Mesodermal cell (in vitro differentiated cells): ENCODE measurements around the gene KANK2.
"Not testable (repeated sequence)": the region's sequence is repeated elsewhere in the genome, so short reads cannot be mapped to it uniquely, and the experiment has no call there.

Experiments
- H3K27ac ChIP-seq: 2 replicates; pipeline ENCODE4 v1.7.0; 2013; ENCODE audit warnings: mild to moderate bottlenecking, low read depth, low read length, moderate library complexity; ENCODE audit not compliant: severe bottlenecking
- H3K36me3 ChIP-seq: 2 replicates; pipeline ENCODE4 v1.7.1; 2013; ENCODE audit warnings: mild to moderate bottlenecking, low read length, moderate library complexity; ENCODE audit not compliant: control insufficient read depth, insufficient read depth
- H3K4me1 ChIP-seq: one replicate; pipeline ENCODE4 v1.7.1; 2013; ENCODE audit warnings: mild to moderate bottlenecking, low read length; ENCODE audit not compliant: insufficient read depth, control insufficient read depth, poor library complexity, severe bottlenecking
- H3K4me3 ChIP-seq: 2 replicates; pipeline ENCODE4 v1.7.0; 2013; ENCODE audit warnings: low read length, control low read depth, mild to moderate bottlenecking; ENCODE audit not compliant: insufficient read depth, poor library complexity, severe bottlenecking; ENCODE audit errors: extremely low read depth
- H3K9me3 ChIP-seq: 2 replicates; pipeline ENCODE4 v1.7.1; 2013; ENCODE audit warnings: mild to moderate bottlenecking, low read length, moderate library complexity; ENCODE audit not compliant: control insufficient read depth
- WGBS, 2 experiments: methylation state at CpG; one replicate each; pipeline ENCODE4 v1.1.5; 2013; ENCODE audit warnings: missing lambda C conversion rate in 2 of 2; ENCODE audit not compliant: insufficient coverage in 2 of 2; 5-methylcytosine and 5-hydroxymethylcytosine counted together

KANK2 gene

GRCh38 chr19:11171144-11171543 is 26.2 kb downstream of the KANK2 start:
- no peaks in the 10 kb centered on the region for H3K9me3 ChIP-seq
- no peak overlapping the region for H3K27ac ChIP-seq
- H3K4me3 ChIP-seq: no peak overlapping the region
- peaks cover 79% of the 10 kb centered on the region for H3K36me3 ChIP-seq
- 60 to 100% methylated on average over 1 to 2 of the region's 5 CpGs for WGBS, 2 experiments
- no peaks in the 10 kb centered on the region for H3K4me1 ChIP-seq

GRCh38 chr19:11169896-11170678 is 27.3 kb downstream of the KANK2 start:
- no peak overlapping the region for H3K4me3 ChIP-seq
- no peaks in the 10 kb centered on the region for H3K4me1 ChIP-seq
- peaks cover 78% of the 10 kb centered on the region for H3K36me3 ChIP-seq
- H3K9me3 ChIP-seq: no peaks in the 10 kb centered on the region
- 96% methylated on average over 24 to 29 of the region's 31 CpGs for WGBS, 2 experiments
- H3K27ac ChIP-seq: no peak overlapping the region

GRCh38 chr19:11168568-11168967 is 28.8 kb downstream of the KANK2 start:
- H3K27ac ChIP-seq: no peak overlapping the region
- WGBS, 2 experiments: 86 to 100% methylated on average over 6 to 7 of the region's 7 CpGs
- peaks cover 63% of the 10 kb centered on the region for H3K36me3 ChIP-seq
- H3K4me3 ChIP-seq: no peak overlapping the region
- no peaks in the 10 kb centered on the region for H3K9me3 ChIP-seq
- no peaks in the 10 kb centered on the region for H3K4me1 ChIP-seq

GRCh38 chr19:11166281-11167142 is 30.8 kb downstream of the KANK2 start:
- no peaks in the 10 kb centered on the region for H3K9me3 ChIP-seq
- H3K27ac ChIP-seq: no peak overlapping the region
- H3K4me3 ChIP-seq: no peak overlapping the region
- peaks cover 48% of the 10 kb centered on the region for H3K36me3 ChIP-seq
- WGBS, 2 experiments: 90 to 92% methylated on average over 21 to 25 of the region's 26 CpGs
- no peaks in the 10 kb centered on the region for H3K4me1 ChIP-seq

GRCh38 chr19:11165486-11166030 is 31.8 kb downstream of the KANK2 start:
- H3K27ac ChIP-seq: no peak overlapping the region
- H3K4me3 ChIP-seq: no peak overlapping the region
- 79 to 96% methylated on average over 7 to 10 of the region's 13 CpGs for WGBS, 2 experiments
- peaks cover under 1% of the 10 kb centered on the region for H3K9me3 ChIP-seq
- no peaks in the 10 kb centered on the region for H3K4me1 ChIP-seq
- H3K36me3 ChIP-seq: peaks cover 41% of the 10 kb centered on the region

- Histone ChIP-seq H3K36me3 (peaks cover 35% of the 10 kb centered on the region), H3K4me1 (no peaks in the 10 kb centered on the region), H3K27ac (no peak overlapping the region), H3K9me3 (peaks cover 4% of the 10 kb centered on the region), H3K4me3 (no peak overlapping the region)
- 87 to 93% methylated on average over 17 of the region's 17 CpGs for WGBS, 2 experiments
These were observed 32.4 kb downstream of the KANK2 start for GRCh38 chr19:11164879-11165406.

GRCh38 chr19:11164296-11164695 is 33.0 kb downstream of the KANK2 start:
- Histone ChIP-seq H3K36me3 (peaks cover 29% of the 10 kb centered on the region), H3K4me1 (no peaks in the 10 kb centered on the region), H3K9me3 (peaks cover 4% of the 10 kb centered on the region), H3K27ac (no peak overlapping the region), H3K4me3 (no peak overlapping the region)
- 89 to 94% methylated on average over 10 of the region's 11 CpGs for WGBS, 2 experiments

- H3K4me1 ChIP-seq, H3K9me3 ChIP-seq, H3K36me3 ChIP-seq, H3K27ac ChIP-seq, H3K4me3 ChIP-seq: not testable (repeated sequence)
- no CpG with 5 or more reads among the region's 2 CpGs for WGBS, 2 experiments
These were observed 36.9 kb downstream of the KANK2 start for GRCh38 chr19:11160440-11160768.

- 76 to 87% methylated on average over 9 to 10 of the region's 16 CpGs for WGBS, 2 experiments
These were observed 37.5 kb downstream of the KANK2 start for GRCh38 chr19:11159598-11160439.

More at GRCh38 chr19:11159598-11160439, 37.5 kb downstream of the KANK2 start:
- H3K27ac ChIP-seq: no peak overlapping the region
- no peaks in the 10 kb centered on the region for H3K4me1 ChIP-seq
- H3K4me3 ChIP-seq: no peak overlapping the region
- H3K9me3 ChIP-seq: peaks cover 4% of the 10 kb centered on the region
- no peaks in the 10 kb centered on the region for H3K36me3 ChIP-seq
